Fibroblast of skin of left biceps (primary cell): ENCODE results near the gene ERF.

Experiments
- DNase-seq, 2 experiments: peaks; one replicate each; pipeline ENCODE4 v3.0.0-alpha.2; 2013; ENCODE audit warnings: low read depth in 2 of 2

Gene ERF

GRCh38 chr19:42254850-42255765 lies at the start of gene ERF:
TSS of gene ERF (minus strand) at chr19:42255128. CDS start at chr19:42254999, 129 bp downstream.
- DNase-seq, result peak; percentile 72 to 74

GRCh38 chr19:42303876-42304275 lies 48.9 kb upstream of the ERF start:
- DNase-seq, result no peak

GRCh38 chr19:42303101-42303464 lies 48.2 kb upstream of the ERF start:
- DNase-seq, result no peak

GRCh38 chr19:42301646-42302203 lies 46.8 kb upstream of the ERF start, which contains the start of gene PRR19:
TSS of gene PRR19 (plus strand) at chr19:42302132. CDS start at chr19:42309585, 7,453 bp downstream.
- no peak for DNase-seq

GRCh38 chr19:42297039-42297438 lies 42.1 kb upstream of the ERF start:
- no peak for DNase-seq

GRCh38 chr19:42295831-42296525 lies 41.0 kb upstream of the ERF start:
- no peak for DNase-seq

- DNase-seq, result no peak
Measured at GRCh38 chr19:42295342-42295741, 40.4 kb upstream of the ERF start.

GRCh38 chr19:42294471-42295137 lies 39.7 kb upstream of the ERF start:
- DNase-seq, result no peak

- DNase-seq, result no peak
Measured at GRCh38 chr19:42293948-42294347, 39.0 kb upstream of the ERF start.

- no peak for DNase-seq
Measured at GRCh38 chr19:42293540-42293939, 38.6 kb upstream of the ERF start.

- no peak for DNase-seq
Measured at GRCh38 chr19:42292963-42293362, 38.0 kb upstream of the ERF start.

GRCh38 chr19:42292042-42292960 lies 37.4 kb upstream of the ERF start:
- DNase-seq, result no peak

- DNase-seq, result no peak
Measured at GRCh38 chr19:42291435-42291810, 36.5 kb upstream of the ERF start.

GRCh38 chr19:42290523-42291434 lies 35.9 kb upstream of the ERF start:
- DNase-seq, result no peak

- DNase-seq, result no peak
Measured at GRCh38 chr19:42290136-42290522, 35.2 kb upstream of the ERF start.

GRCh38 chr19:42289556-42290041 lies 34.7 kb upstream of the ERF start:
- DNase-seq, result no peak

- DNase-seq, result no peak
Measured at GRCh38 chr19:42288881-42289555, 34.1 kb upstream of the ERF start.

- DNase-seq, result no peak
Measured at GRCh38 chr19:42288387-42288786, 33.5 kb upstream of the ERF start.

GRCh38 chr19:42287827-42288107 lies 32.8 kb upstream of the ERF start:
- DNase-seq, result no peak
